GM12891 (cell line): Measurements from ENCODE around the gene TBL1XR1.
"Not testable (repeated sequence)": the region's sequence is repeated elsewhere in the genome, so short reads cannot be mapped to it uniquely, and the experiment has no call there.

Experiments used
- DNase-seq: peaks from one replicate; pipeline ENCODE4 v3.0.0; 2011; ENCODE audit warnings: low spot score; ENCODE audit not compliant: insufficient read length
- FAIRE-seq: peaks from 2 replicates; lab custom pipeline; 2011; peaks lifted over from hg19 to GRCh38; lab: Jason Lieb, UNC
- PAX5 ChIP-seq: IDR thresholded peaks from 2 replicates; pipeline ENCODE4 v1.6.1; 2011; ENCODE audit warnings: low read length, moderate library complexity, mild to moderate bottlenecking; ENCODE audit not compliant: insufficient read depth, severe bottlenecking
- POLR2A ChIP-seq: IDR thresholded peaks from 2 replicates; pipeline ENCODE4 v1.6.1; 2011; ENCODE audit warnings: low read depth, low read length, control low read depth
- POLR2AphosphoS5 ChIP-seq: IDR thresholded peaks from 2 replicates; pipeline ENCODE4 v1.6.1; 2011; ENCODE audit warnings: low read depth, low read length, control low read depth
- POU2F2 ChIP-seq: IDR thresholded peaks from 2 replicates; pipeline ENCODE4 v1.6.1; 2011; ENCODE audit warnings: low read depth, mild to moderate bottlenecking, control low read depth, low read length, moderate library complexity
- SPI1 ChIP-seq: IDR thresholded peaks from 2 replicates; pipeline ENCODE4 v1.6.1; 2011; ENCODE audit warnings: low read depth, low read length, control low read depth
- TAF1 ChIP-seq: IDR thresholded peaks from 2 replicates; pipeline ENCODE4 v1.6.1; 2011; ENCODE audit warnings: low read depth, low read length, control low read depth

The TBL1XR1 gene

GRCh38 chr3:177149106-177149505 is 48.2 kb downstream of the TBL1XR1 start:
- FAIRE-seq (no peak), DNase-seq (no peak)
- TF ChIP-seq PAX5, result no peak
- TF ChIP-seq POLR2AphosphoS5, result no peak
- no peak for TF ChIP-seq POU2F2
- no peak for TF ChIP-seq POLR2A

GRCh38 chr3:177147790-177148189 is 49.5 kb downstream of the TBL1XR1 start:
- no peak for DNase-seq
- no peak for FAIRE-seq
- TF ChIP-seq TAF1 (no peak), POLR2AphosphoS5 (no peak), PAX5 (no peak), POU2F2 (no peak), SPI1 (no peak), POLR2A (no peak)

DNA sequence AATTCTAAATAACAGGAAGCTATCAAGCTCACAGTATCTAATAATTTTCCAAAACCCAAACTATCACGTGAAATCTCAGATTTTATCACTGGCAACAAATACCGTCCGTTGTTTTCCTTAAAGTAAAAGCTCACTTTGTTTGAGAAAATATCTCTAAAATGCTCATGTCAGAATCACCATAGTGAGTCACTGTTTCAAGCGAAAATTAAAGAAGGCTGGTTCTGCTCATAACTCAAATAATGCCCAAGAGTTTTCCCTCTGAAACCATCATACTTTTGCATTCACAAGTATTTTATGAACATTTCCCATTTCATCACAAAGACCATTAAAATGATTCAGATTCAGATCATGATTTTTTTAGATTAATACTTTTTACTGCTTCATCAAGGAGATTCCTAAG is 50.6 kb downstream of the TBL1XR1 start:
- no peak for TF ChIP-seq POLR2A
- TF ChIP-seq SPI1, result no peak
- TF ChIP-seq POU2F2, result no peak
- no peak for TF ChIP-seq PAX5
- TF ChIP-seq POLR2AphosphoS5, result no peak
- no peak for TF ChIP-seq TAF1
- no peak for FAIRE-seq
- no peak for DNase-seq

DNA sequence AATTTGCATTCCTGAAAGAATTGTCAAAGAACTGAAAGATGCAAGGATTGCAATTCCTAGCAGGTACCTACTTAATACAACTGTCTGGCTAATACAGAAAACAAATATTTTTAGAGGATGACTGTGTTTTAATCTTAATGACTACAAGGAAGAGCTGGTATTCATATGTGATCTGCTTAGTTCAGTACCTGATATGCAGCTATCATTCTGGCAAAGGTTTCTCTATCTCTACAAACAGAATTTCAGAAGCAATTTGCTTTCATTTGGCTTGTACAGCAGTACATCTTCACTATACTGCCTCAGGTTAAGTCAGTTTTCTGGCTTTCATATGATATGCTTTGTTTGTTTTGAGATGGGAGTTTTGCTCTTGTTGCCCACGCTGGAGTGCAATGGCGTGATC is 51.3 kb downstream of the TBL1XR1 start:
- FAIRE-seq, result no peak
- DNase-seq, result no peak
- no peak for TF ChIP-seq POU2F2
- no peak for TF ChIP-seq POLR2AphosphoS5

DNA sequence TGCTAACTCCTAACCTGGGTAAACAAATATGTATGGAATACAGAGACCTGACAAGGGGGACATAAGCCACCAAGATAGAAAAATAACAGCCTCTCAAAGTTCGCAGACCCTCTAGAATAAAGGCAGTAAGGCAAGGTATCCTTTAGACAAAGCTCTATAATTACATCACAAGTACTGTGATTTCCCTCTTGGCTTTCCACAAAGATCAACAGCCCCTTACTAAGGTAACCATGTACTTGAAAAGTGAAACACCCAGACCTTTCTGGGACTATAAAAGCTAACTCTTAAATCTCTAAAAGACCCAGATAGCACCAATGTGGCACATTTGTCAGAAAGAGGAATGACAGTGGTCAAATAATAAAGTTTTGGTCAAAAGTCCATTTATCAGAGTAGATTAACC is 51.9 kb downstream of the TBL1XR1 start:
- DNase-seq, result no peak
- no peak for FAIRE-seq
- TF ChIP-seq POU2F2, result no peak
- no peak for TF ChIP-seq POLR2AphosphoS5
- TF ChIP-seq TAF1, result no peak
- TF ChIP-seq POLR2A, result no peak
- no peak for TF ChIP-seq SPI1

- TF ChIP-seq POLR2A, result no peak
- TF ChIP-seq POLR2AphosphoS5, result no peak
- TF ChIP-seq TAF1, result no peak
- TF ChIP-seq SPI1, result no peak
- no peak for TF ChIP-seq PAX5
- no peak for TF ChIP-seq POU2F2
- DNase-seq (no peak), FAIRE-seq (peak; percentile 56)
Measured at GRCh38 chr3:177144922-177145321, 52.4 kb downstream of the TBL1XR1 start.

DNA sequence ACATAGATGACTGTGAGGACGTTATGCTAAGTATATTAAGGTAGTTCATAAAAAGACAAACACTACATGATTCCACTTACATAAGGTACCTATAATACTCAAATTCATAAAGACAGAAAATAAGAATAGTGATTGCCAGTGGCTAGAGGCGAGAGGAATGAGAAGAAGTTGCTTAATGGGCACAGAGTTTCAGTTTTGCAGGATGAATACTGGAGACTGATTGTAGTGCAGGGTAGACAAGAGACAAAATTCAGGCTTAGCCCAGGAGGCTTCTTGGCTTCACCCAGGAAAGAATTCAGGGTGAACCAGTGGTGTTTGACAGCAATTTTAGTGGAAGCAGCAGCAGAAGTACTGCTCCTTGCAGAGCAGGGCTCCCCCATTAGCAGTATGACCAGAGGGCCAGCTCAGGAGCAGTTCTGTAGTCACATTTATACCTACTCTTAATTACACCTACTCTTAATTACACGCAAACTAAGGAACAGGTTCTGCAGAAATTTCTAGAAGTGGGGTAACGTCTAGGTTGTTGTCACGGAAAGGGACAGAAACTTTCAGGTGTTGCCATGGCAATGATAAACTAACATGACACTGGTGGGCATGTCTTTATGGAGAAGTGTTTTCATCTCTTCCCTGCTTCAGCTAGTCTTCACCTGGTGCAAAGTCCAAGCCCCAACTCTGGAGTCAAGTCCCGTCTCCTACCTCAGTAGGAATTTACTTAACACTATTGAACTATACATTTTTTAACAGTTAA is 55.2 kb downstream of the TBL1XR1 start:
- FAIRE-seq (peak; percentile 76), DNase-seq (no peak)
- TF ChIP-seq POU2F2, result no peak
- TF ChIP-seq SPI1, result 0 out of 2 replicates have a peak, but pooled peaks have one; percentile 10

DNA sequence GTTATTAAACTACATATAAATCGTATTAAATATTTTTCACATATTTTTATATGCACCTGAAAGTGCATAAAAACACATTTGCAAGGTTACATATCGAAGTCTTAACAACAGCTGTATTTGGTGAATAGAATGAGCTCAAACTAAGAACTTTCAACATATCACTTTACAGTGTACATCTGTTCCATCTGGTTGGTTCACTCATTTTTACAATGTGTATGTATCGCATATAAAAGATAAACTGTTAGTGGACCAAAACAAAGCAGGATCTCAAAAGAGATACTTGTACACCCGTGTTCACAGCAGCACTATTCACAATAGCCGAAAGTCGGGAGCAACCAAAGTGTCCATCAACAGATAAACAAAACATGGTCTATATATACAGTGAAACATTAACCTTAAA is 55.8 kb downstream of the TBL1XR1 start:
- FAIRE-seq (peak; percentile 35), DNase-seq (no peak)
- no peak for TF ChIP-seq PAX5

- DNase-seq, FAIRE-seq: not testable (repeated sequence)
Measured at GRCh38 chr3:177139220-177139619, 58.1 kb downstream of the TBL1XR1 start.

- TF ChIP-seq POLR2AphosphoS5 (no peak), SPI1 (no peak), POU2F2 (no peak)
- FAIRE-seq (no peak), DNase-seq (no peak)
Measured at GRCh38 chr3:177137774-177138705, 59.2 kb downstream of the TBL1XR1 start.
